T47D (cell line): Measurements from ENCODE around the gene DAP3.
A peak's percentile ranks its signal among the peaks of the same experiment; 100 is the strongest.
"Not testable (repeated sequence)": the region's sequence is repeated elsewhere in the genome, so short reads cannot be mapped to it uniquely, and the experiment has no call there.

Source experiments
- DNase-seq, 2 experiments: peaks; one replicate each; pipeline versions ENCODE4 v3.0.0 to v3.0.0-alpha.2; 2011 to 2012; ENCODE audit warnings: low read depth in 1 of 2, low spot score in 1 of 2
- JUND ChIP-seq: IDR thresholded peaks from 2 replicates; pipeline ENCODE4 v1.6.1; 2012; ENCODE audit warnings: low read depth
- in situ Hi-C: cut with HindIII; loops from 2 replicates; pipeline ENCODE4 v1.10.0; 2016; ENCODE audit warnings: low sequenced_read_pairs, low pct_unique_long_range_greater_than_20kb

DAP3 gene

DNA sequence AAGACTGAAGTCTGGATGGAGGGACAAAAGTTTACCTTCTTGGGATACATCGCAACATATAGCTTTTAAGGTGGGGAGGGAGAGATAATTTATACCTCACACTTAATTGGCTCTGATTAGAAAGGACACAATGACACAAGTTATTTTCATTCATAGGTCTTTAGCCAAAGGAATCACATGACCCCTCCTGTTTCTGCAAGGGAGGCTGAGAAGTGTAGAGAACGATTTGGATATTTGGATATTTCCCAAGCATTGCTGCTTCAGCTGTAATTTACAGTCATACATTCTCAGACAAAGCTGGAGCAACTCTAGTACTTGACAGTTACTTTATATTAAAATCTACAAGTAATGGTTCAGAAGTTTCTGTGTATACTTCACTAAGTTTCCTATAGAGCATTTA is 24.2 kb downstream of the DAP3 start:
- DNase-seq = no peak
- TF ChIP-seq JUND = no peak
- in situ Hi-C loops = no loop called here

DNA sequence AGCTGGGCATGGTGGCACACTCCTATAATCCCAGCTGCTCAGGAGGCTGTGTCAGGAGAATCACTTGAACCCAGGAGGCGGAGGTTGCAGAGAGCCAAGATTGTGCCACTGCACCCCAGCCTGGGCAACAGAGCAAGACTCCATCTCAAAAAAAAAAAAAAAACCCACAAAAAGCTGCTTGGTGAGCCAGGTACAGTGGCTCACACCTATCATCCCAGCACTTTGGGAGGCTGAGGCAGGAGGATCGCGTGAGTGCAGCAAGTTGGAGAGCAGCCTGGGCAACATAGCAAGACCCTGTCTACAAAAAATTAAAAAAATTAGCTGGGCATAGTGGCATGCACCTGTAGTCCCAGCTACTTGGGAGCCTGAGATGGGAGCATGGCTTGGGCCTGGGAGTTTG is 26.2 kb downstream of the DAP3 start:
- DNase-seq, in situ Hi-C loops: not testable (repeated sequence)

DNA sequence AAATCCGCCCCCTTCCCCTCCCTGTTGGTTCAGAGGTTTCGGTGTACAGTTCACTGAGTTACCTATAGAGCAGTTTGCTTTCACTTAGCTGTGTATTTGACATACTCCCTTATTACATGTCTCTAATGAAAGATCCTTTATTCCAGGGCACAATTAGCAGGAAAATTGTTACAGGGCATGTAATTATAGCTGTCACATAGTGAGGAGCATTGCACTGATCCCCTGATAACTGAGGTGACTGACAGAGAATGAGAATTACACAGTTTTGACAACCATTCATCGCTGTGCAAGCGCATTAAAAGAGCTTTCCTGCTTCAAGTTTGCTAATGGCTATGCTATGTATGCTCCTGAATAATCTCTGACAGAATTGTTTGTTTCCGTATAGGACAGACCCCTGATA is 26.9 kb downstream of the DAP3 start:
- no peak for TF ChIP-seq JUND
- in situ Hi-C loops = no loop called here
- DNase-seq = no peak

DNA sequence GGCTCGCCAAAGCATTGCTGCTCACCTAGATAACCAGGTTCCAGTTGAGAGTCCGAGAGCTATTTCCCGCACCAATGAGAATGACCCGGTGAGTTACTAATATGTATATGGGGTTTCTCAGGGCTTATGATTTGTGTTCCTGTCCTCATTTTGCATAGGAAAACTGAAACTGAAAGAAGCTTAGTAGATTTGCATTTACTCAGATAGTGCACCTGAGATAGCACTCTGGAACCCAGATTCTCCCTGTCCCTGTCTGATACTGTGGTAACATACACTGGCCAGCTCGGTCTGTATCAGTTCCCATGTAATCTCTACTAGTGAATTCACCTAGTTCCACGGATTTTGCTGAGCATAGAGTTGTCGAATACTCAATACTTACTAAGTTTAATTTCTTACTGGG is 28.1 kb downstream of the DAP3 start:
- TF ChIP-seq JUND = no peak
- DNase-seq = no peak
- in situ Hi-C loops = no loop called here

DNA sequence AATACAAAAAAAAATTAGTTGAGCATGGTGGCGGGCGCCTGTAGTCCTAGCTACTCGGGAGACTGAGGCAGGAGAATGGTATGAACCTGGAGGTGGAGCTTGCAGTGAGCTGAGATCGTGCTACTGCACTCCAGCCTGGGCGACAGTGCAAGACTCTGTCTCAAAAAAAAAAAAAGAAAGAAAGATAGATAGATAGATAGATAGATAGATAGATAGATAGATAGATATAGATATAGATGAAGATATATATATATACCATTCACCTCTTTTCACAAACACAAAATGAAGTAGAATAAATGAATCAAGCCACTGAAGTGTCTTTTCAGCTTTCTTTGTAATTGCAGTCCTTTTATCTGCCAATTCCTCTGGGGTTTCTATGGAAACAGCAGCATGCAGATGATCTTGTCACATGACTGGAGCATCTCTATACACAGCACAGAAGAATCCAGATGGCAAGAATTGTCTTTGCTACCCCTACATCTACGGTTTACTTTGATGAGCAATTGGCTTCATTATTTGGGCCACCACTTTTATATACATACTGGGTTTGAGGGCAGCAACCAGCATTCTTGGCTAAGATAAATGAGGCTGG is 29.7 kb downstream of the DAP3 start:
- in situ Hi-C loops, DNase-seq: not testable (repeated sequence)

DNA sequence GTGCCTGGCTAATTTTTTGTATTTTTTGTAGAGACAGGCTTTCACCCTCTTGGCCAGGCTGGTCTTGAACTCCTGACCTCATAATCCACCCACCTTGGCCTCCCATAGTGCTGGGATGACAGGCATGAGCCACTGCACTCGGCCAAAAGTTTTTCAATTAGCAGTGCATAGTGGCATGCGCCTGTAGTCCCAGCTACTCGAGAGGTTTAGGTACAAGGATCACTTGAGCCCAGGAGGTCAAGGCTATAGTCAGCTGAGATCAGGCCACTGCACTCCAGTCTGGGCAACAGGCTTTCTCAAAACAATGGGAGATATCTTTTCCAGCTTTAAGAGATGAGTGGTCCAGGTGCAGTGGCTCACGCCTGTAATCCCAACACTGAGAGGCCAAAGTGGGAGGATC is 30.8 kb downstream of the DAP3 start:
- TF ChIP-seq JUND = no peak
- in situ Hi-C loops = no loop called here
- DNase-seq = no peak

DNA sequence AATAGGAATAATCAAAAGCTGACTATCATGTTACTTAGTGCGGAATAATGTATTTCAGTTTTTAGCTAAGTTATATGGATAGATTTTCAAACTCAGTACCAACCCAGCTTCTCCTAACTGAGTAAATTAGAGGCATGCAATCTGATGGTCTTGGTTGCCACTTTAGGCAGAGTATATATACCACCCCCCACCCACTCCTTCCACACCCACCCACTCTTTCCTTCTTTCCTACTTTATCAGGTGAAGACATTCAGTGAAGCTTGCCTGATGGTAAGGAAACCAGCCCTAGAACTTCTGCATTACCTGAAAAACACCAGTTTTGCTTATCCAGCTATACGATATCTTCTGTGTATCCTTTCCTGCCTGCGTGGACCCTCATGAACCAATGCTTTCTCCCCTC is 36.3 kb downstream of the DAP3 start:
- no peak for DNase-seq
- TF ChIP-seq JUND = no peak
- in situ Hi-C loops = no loop called here

DNA sequence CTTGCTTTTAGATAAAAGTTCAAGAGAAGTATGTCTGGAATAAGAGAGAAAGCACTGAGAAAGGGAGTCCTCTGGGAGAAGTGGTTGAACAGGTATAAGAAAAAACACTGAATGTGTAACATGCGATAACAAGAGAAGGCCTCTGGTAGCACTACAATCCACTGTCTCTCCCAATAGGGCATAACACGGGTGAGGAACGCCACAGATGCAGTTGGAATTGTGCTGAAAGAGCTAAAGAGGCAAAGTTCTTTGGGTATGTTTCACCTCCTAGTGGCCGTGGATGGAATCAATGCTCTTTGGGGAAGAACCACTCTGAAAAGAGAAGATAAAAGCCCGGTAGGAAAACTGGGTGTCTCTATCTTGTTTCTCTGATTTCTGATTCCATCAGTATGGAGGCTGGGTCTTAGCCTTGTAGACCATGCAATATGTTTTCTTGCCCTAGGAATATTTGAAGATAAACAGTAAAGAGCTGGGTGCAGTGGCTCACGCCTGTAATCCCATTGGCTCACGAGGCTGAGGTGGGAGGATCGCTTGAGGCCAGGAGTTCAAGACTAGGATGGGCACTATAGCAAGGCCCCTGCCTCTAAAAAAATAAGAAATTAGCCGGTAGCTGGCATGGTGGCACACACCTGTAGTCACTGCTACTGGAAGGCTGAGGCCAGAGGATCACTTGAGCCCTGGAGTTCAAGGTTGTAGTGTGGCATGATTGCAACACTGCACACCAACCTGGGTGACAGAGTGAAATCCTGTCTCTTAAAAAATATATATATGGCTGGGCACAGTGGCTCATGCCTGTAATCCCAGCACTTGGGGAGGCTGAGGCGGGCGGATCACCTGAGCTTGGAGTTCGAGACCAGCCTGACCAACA is 40.4 kb downstream of the DAP3 start:
- in situ Hi-C loops = no loop called here
- peak; percentile 31 to 91 for DNase-seq
- no peak for TF ChIP-seq JUND

DNA sequence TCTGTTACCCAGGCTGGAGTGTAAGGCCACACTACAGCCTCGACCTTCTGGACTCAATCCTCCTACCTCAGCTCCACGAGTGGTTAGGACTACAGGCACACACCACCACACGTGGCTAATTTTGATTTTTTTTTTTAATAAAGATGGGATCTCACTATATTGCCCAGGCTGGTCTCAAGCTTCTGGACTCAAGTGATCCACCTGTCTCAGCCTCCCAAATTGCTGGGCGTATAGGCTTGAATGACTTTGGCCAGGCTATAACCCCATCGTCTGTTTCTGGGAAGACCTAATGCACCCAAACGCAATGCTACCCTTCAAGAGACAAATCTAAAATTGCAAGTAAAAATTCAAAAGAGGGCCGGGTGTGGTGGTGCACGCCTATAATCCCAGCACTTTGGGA is 52.1 kb downstream of the DAP3 start:
- TF ChIP-seq JUND = no peak

DNA sequence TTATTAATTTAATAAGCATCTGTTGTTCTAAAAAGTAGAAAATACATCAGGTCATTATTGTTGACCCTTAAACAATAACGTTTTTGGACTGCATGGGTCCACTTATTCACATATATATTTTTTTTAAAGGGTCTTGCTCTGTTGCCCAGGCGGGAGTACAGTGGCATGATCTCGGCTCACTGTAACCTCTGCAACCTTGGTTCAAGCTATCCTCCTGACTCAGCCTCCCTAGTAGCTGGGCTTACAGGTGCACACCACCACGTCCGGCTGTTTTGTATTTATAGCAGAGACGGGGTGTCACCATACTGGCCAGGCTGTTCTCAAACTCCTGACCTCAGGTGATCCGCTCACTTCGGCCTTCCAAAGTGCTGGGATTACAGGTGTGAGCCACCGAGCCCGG is 53.0 kb downstream of the DAP3 start:
- no peak for DNase-seq
- in situ Hi-C loops = no loop called here
- TF ChIP-seq JUND = no peak

More for the DNA sequence above, 52.1 kb downstream of the DAP3 start:
- in situ Hi-C loops = no loop called here
- no peak for DNase-seq

DNA sequence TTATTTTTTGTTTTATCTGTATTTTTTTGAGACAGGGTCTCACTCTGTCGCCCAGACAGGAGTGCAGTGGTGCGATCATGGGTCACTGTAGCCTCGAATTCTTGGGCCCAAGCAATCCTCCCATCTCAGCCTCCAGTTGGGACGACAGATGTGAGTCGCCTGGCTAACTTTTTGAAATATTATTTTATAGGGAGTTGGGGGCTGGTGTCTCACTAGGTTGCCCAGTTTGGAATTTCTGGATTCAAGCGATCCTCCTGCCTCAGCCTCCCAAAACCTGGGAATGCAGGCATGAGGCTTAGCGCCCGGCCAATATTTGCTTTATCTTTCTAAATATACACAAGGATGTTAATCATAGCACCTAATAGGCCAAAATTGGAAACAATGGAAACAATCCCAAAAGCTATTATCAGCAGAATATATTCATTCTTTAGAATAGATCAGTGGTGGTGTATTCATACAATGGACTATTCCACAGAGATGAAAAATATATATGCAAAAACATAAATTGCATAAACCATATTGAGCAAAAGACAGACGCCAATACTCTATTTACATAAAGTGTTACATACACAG is 55.9 kb downstream of the DAP3 start:
- DNase-seq = no peak
- TF ChIP-seq JUND = no peak
- in situ Hi-C loops = no loop called here

DNA sequence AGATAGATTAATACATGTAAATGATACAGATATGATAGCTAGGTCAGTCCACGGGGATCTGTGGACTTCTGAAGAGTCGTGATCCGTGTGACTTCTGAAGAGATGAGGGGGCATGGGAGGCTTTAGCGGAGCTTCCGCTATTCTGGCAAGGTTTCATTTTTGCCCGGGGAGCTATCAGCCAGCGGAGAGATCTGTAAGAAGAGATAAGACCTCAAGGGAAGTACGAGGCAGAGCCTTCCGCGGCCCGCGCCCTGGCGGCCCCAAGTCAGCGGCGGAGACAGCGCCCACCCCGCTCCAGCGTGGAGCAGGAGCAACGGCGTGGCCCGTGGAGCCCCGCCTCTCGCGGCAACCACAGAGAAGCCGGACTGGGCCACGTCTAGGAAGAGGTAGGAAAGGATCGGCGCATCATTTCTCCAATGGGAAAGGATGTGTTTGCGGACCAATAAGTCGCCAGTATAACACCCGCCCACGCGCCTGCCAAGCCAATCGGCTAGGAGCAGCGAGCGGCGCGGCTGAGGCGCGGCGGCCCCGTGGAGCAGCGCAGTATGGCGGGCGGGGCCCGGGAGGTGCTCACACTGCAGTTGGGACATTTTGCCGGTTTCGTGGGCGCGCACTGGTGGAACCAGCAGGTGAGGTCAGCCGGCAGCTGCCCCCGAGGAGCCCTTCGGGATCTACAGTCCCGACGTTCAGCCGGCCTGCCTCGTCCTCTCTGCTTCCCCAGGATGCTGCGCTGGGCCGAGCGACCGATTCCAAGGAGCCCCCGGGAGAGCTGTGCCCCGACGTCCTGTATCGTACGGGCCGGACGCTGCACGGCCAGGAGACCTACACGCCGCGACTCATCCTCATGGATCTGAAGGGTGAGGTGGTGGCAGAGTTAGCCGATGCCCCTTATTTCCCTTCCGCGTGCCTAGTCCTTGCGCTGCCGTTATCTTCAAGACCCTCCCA is 56.7 kb downstream of the DAP3 start:
- in situ Hi-C loops = not testable (repeated sequence)
- peak; percentile 88 to 99 for DNase-seq

DNA sequence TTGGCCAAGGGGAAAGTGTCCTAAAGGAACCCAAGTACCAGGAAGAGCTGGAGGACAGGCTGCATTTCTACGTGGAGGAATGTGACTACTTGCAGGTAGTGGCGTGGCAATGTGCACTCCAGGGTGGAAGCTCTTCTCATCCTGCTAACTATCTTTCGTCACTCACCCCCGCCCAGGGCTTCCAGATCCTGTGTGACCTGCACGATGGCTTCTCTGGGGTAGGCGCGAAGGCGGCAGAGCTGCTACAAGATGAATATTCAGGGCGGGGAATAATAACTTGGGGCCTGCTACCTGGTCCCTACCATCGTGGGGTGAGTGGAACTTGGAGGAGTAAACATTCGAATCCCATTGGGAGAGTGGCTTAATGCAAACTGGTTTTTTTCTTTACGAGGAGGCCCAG is 58.7 kb downstream of the DAP3 start:
- in situ Hi-C loops = not testable (repeated sequence)

DNA sequence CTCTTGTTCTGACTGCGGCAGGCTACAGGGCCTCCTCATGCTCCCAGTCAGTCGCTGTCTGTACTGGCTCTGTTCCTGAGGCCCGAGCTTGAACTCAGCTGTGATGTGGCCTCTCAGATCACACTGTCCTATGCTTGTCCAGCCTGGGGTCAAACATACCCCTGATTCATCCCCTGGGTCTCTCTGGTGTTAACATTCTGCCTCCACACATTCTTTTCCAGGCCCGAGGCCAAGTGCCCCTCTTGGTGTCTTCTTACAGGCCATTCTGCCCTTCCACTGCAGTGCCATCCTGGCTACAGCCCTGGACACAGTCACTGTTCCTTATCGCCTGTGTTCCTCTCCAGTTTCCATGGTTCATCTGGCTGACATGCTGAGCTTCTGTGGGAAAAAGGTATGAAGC is 59.2 kb downstream of the DAP3 start:
- in situ Hi-C loops, DNase-seq: not testable (repeated sequence)

More for the DNA sequence above, 58.7 kb downstream of the DAP3 start:
- DNase-seq = not testable (repeated sequence)

DNA sequence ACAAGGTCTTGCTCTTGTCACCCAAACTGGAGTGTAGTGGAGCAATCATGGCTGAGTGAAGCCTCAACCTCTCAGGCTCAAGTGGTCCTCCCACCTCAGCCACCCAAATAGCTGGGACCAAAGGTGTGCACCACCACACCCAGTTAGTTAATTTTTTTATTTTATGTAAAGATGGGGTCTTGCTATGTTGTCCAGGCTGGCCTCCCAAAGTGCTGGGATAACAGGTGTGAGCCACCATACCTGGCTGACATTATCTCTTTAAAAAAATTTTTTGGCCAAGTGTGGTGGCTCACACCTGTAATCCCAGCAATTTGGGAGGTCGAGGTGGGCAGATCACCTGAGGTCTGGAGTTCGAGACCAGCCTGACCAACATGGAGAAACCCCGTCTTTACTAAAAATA is 70.1 kb downstream of the DAP3 start:
- DNase-seq, in situ Hi-C loops: not testable (repeated sequence)
